GM12874 (cell line): ENCODE measurements around the gene RIMKLA.

ENCODE experiments used
- CTCF ChIP-seq: IDR thresholded peaks from 2 replicates; pipeline ENCODE4 v1.5.1; 2011; ENCODE audit warnings: low read depth, mild to moderate bottlenecking, control low read depth, low read length, moderate library complexity; ENCODE audit not compliant: insufficient read depth

Gene RIMKLA

GRCh38 chr1:42432714-42433113 lies 52.1 kb downstream of the RIMKLA start:
- TF ChIP-seq CTCF = no peak

- TF ChIP-seq CTCF = no peak
Measured at GRCh38 chr1:42433369-42433768, 52.8 kb downstream of the RIMKLA start.

- no peak for TF ChIP-seq CTCF
Measured at GRCh38 chr1:42434340-42434739, 53.7 kb downstream of the RIMKLA start.

- TF ChIP-seq CTCF = no peak
Measured at GRCh38 chr1:42439940-42440339, 59.3 kb downstream of the RIMKLA start.

GRCh38 chr1:42442662-42443061 lies 62.1 kb downstream of the RIMKLA start:
- no peak for TF ChIP-seq CTCF

GRCh38 chr1:42449256-42449655 lies 68.7 kb downstream of the RIMKLA start:
- TF ChIP-seq CTCF = no peak

- no peak for TF ChIP-seq CTCF
Measured at GRCh38 chr1:42450061-42450460, 69.5 kb downstream of the RIMKLA start.

GRCh38 chr1:42453386-42453785 lies 72.8 kb downstream of the RIMKLA start:
- TF ChIP-seq CTCF = no peak
